Head of caudate nucleus (tissue), 42 donors: ENCODE data around the gene FRAS1.
"Not testable (repeated sequence)": the region's sequence is repeated elsewhere in the genome, so short reads cannot be mapped to it uniquely, and the experiment has no call there.

Source experiments
- DNase-seq, 42 donors: peaks; one replicate each; pipeline versions ENCODE4 v3.0.0 to v3.0.0-alpha.2; 2020 to 2021; ENCODE audit warnings: mixed read lengths in 7 of 42
- intact Hi-C: fragments of 100-400 bp; cut with DNase I; formaldehyde crosslinking; loops from one replicate; pipeline ENCODE4 v1.15.0; 2022

The FRAS1 gene

DNA sequence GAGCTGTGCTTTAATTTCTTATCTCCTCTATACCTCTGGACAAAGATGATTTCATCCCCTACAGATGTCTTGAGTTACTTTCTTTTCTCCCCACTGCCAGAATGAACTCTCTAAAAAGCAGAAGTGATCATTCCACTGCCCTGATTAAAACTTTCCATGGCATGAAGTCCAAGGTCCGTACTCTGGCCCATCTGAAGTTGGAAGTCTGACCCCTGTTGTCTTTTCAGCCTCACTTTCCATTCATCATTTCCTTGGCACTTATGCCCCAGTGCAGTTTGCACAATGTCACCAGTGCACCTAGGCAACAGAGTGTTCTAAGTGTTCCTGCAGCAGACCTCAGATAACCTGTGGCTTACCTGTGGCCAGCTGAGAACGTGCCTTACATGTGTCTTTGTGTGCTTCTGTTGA lies 242.4 kb downstream of the FRAS1 start:
- no peak for DNase-seq
- intact Hi-C loops, result no loop called here

DNA sequence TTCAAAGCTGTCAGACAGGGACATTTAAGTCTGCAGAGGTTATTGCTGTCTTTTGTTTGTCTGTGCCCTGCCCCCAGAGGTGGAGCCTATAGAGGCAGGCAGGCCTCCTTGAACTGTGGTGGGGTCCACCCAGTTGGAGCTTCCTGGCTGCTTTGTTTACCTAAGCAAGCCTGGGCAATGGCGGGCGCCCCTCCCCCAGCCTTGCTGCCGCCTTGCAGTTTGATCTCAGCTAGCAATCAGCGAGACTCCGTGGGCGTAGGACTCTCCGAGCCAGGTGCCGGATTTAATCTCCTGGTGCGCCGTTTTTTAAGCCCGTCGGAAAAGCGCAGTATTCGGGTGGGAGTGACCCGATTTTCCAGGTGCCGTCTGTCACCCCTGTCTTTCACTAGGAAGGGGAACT lies 250.1 kb downstream of the FRAS1 start:
- peak in 8 of 42 donors; percentile 8 to 53 (median 28) for DNase-seq
- intact Hi-C loops, result not testable (repeated sequence)

GRCh38 chr4:78308517-78308916 lies 251.4 kb downstream of the FRAS1 start:
- intact Hi-C loops, result no loop called here
- no peak for DNase-seq

DNA sequence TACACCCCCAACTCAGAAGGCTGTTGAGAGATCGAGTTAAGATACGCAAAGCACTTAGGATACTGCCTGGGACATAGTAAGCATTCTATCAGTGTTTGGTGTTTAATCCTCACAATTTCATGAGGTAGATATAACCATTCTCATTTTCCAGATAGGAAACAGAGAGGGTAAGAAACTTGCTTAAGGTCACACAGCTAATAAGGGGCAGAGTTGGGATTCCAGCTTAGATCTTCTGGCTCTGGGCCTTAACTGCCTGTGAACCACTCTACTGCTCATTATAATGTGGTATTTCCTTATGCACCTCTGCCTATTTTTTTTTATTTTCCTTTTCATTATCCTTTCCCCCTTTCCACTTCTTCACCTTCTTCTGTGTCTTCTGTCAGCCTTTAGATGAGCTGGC lies 252.2 kb downstream of the FRAS1 start:
- DNase-seq, result no peak
- intact Hi-C loops, result no loop called here

DNA sequence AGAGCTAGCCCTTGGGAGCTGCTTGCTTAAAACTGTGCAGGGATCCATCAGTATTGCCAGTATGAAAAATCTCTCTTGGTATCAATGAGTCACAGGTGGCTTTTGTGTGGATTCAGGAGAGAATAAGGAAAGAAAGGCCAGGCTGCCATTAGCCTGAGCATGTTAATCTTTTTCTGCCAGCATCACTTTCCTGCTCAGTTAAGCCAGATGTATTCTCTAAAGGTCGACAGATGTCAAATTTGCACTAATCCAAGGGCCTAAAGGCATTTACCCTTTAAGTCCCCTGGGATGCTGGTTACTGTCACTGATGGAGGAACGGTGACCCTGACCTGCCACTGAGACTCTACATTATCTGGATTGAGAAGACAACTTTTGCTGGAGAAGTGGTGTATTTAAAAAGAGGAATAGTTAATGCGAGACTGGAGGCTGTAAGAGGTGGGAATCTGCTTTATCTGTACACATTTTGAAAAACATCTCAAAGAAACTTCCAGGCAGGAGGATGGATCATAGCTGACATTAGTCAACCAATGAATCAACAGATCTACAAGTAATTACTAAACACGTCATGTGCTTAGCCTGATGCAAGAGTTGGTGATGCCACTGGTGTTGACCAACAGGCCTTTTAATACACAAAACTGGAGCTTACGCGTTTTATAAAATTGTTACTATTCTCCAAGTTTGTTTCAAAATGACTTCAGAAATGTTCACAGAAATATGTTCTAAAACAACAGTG lies 253.1 kb downstream of the FRAS1 start:
- intact Hi-C loops, result no loop called here
- DNase-seq, result no peak

- DNase-seq, result no peak
- intact Hi-C loops, result no loop called here
Measured at GRCh38 chr4:78310740-78311115, 253.6 kb downstream of the FRAS1 start.

GRCh38 chr4:78311306-78311705 lies 254.2 kb downstream of the FRAS1 start:
- DNase-seq, result no peak
- intact Hi-C loops, result no loop called here

- peak in 6 of 42 donors; percentile 23 to 46 (median 26) for DNase-seq
- intact Hi-C loops, result no loop called here
Measured at GRCh38 chr4:78312989-78313753, 256.0 kb downstream of the FRAS1 start.

DNA sequence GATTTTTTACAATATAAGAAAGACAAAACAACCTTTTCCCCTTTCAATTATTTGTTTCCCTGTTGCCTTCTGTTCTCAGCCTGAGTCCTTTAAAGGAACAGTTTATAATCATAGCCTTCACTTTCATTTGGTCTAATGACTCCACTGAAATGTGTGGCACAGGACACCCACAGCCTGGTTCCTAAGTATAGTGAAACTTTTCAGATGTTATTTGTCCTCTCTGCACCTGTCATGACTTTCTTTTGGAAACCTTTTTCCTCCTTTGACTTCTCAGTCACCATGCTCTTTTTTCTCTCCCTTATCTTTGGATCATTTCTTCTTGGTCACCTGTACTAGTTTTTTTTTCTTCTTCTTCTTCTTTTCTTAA lies 256.6 kb downstream of the FRAS1 start:
- intact Hi-C loops, result no loop called here
- no peak for DNase-seq

DNA sequence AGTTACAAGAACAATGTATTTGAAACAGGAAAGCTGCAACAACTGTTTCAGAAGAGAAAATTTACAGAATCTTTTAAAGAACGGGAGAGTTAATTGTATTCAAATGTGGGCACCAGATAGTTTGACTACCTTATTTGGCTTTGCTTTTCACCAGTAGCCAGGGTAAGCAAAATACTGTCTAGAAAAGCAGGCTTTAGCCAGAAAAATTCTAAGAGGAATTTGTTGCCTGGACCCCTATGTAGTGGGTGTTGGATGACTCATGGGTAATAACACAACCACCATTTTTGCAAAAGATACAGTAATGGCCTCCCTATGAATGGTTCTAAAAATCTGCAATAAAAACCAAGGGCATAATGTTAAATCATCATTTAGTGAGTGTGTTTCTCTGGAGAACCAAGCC lies 261.0 kb downstream of the FRAS1 start:
- DNase-seq, result no peak
- intact Hi-C loops, result no loop called here

DNA sequence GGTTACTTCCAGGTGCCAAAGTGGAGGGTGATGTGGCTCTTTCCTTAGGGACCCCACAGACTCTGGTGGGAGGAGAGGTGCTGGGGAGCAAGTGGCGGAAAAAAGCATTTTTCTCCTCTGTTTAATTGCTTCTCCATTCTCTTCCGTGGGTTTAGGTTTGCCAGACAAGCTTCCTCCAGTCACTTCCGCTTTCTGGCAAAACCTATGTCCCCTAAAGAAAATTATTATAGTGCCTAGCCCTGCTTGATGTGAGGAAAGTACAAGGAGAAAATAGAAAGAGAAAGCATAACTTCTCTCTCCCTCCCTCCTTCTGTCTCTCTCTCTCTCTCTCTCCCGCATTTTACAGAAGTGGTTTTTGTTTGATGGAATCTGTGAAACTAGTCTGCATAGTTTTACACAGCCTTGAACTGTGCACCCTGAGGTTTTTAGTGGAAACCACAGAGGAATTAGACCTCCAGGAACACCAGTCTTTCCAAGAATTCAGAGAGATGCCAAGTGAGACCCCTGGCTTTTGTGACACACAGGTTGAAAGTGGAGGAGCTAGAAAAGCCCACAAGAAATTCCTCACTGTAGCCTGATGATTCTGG lies 263.3 kb downstream of the FRAS1 start:
- intact Hi-C loops, result no loop called here

DNA sequence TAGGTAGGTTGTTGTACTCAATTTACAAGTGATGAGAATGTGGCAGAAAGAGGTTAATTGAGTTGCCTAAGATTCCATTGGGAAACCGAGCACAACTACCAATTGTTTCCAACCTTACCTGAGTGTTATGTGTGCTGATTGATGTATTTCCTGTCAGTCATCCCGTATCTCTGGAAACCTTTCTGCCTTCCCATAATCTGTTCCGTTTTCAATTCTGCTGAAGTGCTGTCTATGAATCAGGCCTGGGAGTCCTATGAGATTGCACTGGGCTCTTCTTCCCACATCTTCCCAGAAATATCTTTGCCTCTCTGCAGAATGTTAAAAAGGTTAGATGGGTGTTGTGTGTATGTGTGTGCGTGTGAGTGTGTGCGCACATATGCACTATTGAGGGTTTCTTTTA lies 264.9 kb downstream of the FRAS1 start:
- intact Hi-C loops, result no loop called here
- peak in 12 of 42 donors; percentile 7 to 61 (median 27) for DNase-seq

More for the DNA sequence above, 263.3 kb downstream of the FRAS1 start:
- no peak for DNase-seq

- DNase-seq, result no peak
- intact Hi-C loops, result no loop called here
Measured at GRCh38 chr4:78323439-78323838, 266.3 kb downstream of the FRAS1 start.

- DNase-seq, result no peak
- intact Hi-C loops, result no loop called here
Measured at GRCh38 chr4:78324625-78325024, 267.5 kb downstream of the FRAS1 start.

- DNase-seq, result no peak
- intact Hi-C loops, result no loop called here
Measured at GRCh38 chr4:78325271-78326157, 268.4 kb downstream of the FRAS1 start.

GRCh38 chr4:78328591-78328990 lies 271.5 kb downstream of the FRAS1 start:
- intact Hi-C loops, DNase-seq: not testable (repeated sequence)

DNA sequence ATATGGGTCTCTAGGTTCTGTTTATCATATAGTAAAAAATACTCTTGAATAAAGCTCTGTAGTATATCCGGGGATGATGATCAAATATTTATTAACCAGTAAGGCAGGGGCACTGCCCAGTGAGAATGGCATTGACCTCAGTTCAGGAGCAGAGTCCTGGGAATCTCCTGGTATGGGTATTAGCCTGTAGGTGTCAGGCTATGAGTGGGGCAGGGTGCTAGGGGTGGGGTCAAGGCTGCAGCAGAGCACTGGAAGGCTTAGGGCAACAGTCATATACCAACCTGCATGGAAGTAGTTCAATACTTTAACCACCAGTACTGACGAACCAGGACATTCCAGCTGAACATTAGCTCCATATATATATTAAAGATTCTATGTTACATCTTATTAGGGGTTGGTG lies 274.1 kb downstream of the FRAS1 start:
- intact Hi-C loops, result no loop called here
- no peak for DNase-seq

DNA sequence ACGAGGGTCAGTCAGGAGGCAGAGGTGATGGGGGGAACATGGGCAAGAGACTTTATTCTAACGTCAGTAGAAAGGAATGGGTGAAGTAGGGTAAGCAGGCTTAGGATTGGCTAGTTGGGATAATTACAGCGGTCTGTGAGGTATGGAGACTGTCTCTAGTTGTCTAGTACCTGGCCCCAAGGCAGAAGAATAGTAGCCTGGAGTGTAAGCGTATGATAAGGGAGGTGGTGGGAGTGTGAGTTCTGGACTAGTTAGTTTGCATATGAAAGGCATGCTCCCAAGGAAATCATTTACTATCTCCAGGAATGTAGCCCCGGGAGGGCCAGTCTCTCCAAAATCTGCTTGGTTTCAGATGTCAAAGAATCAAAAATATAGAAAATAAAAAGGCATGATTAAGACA lies 274.8 kb downstream of the FRAS1 start:
- intact Hi-C loops, result no loop called here
- no peak for DNase-seq

DNA sequence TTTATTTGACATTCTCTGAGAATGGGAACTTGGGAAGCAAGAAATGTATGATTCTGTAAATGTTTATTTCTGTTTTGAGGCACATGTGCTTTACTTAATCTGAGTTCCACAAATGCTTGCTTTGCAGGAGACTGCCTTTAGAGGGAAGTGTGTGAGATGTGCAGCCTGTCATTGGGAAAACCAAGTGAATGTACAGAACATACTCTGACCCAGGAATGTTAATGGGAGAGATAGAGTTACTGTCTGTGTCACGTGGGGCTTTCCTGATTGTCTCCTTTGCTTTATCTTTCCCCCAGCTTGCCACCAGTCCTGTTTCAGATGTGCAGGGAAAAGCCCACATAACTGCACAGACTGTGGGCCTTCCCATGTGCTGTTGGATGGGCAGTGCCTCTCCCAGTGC lies 275.9 kb downstream of the FRAS1 start:
- DNase-seq, result no peak
- intact Hi-C loops, result no loop called here
